ENCODE measurements around the gene CEP128. TPM values are rescaled to one million over a fixed set of nuclear protein-coding genes. Genes with fewer than 3 reads are reported as not detected.

CEP128 gene
- total RNA-seq (2014; rRNA removed; shearing (Covaris generic)), result 7.9 and 10.6 TPM in 2 replicates

GRCh38 chr14:80941241-80942185 lies at the start of gene CEP128:
Gene CEP128 (minus strand): TSS chr14:80941738.
- Histone ChIP-seq H3K4me3 (ENCODE audit: insufficient read depth, low read depth, low read length) (peak within 1 kb of the TSS; percentile 70), H3K36me3 (replicated peaks; ENCODE audit: control insufficient read depth, insufficient read depth, low read length) (no peaks in the 10 kb centered on the region), H3K27me3 (ENCODE audit: control insufficient read depth, insufficient read depth, low read length) (no peaks in the 10 kb centered on the region)
- DNase-seq, result peak; percentile 86

DNA sequence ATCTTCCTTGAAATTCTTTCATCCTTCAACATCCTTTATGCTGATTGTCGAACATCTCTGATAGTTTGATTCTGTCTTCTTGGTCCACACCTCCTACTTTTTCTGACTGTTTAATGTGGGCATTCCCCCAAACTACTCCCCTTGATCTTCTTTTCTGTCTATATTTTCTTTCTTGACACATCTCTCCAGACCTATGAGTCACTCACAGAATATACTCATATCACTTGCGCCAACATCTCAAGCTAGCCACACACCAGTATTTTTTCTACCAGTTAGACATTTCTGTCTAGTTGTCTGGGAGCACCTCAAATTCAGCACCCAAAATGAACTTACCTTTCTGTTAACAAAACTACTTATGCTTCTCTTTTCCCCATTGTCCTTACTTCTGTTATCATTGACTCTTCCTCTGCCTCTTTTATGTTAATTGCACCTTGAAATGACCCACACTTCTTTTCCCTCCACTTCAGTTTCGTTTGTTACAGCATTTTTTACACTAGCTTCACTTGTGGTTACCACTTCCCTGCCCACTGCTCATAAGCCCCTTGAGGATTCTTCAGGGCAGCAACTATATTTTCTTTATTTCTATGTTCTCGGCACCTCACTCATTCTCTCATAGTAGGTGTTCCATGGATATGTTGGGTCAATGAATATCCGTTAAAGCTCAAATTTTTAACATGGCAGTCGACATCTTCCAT lies 47.3 kb upstream of the CEP128 start:
- DNase-seq, result no peak
- H3K27me3 ChIP-seq (ENCODE audit: control insufficient read depth, insufficient read depth, low read length), result no peaks in the 10 kb centered on the region

GRCh38 chr14:80988192-80988591 lies 46.7 kb upstream of the CEP128 start:
- no peak for DNase-seq
- Histone ChIP-seq H3K36me3 (replicated peaks; ENCODE audit: control insufficient read depth, insufficient read depth, low read length) (no peaks in the 10 kb centered on the region), H3K27me3 (ENCODE audit: control insufficient read depth, insufficient read depth, low read length) (no peaks in the 10 kb centered on the region), H3K4me3 (ENCODE audit: insufficient read depth, low read depth, low read length) (no peak overlapping the region)

More for the DNA sequence above, 47.3 kb upstream of the CEP128 start:
- Histone ChIP-seq H3K4me3 (ENCODE audit: insufficient read depth, low read depth, low read length) (no peak overlapping the region), H3K36me3 (replicated peaks; ENCODE audit: control insufficient read depth, insufficient read depth, low read length) (no peaks in the 10 kb centered on the region)

GRCh38 chr14:80987235-80988032 lies 45.9 kb upstream of the CEP128 start:
- H3K4me3 ChIP-seq (ENCODE audit: insufficient read depth, low read depth, low read length), result no peak overlapping the region
- peak; percentile 66 for DNase-seq
- no peaks in the 10 kb centered on the region for H3K27me3 ChIP-seq (ENCODE audit: control insufficient read depth, insufficient read depth, low read length)
- no peaks in the 10 kb centered on the region for H3K36me3 ChIP-seq (replicated peaks; ENCODE audit: control insufficient read depth, insufficient read depth, low read length)

DNA sequence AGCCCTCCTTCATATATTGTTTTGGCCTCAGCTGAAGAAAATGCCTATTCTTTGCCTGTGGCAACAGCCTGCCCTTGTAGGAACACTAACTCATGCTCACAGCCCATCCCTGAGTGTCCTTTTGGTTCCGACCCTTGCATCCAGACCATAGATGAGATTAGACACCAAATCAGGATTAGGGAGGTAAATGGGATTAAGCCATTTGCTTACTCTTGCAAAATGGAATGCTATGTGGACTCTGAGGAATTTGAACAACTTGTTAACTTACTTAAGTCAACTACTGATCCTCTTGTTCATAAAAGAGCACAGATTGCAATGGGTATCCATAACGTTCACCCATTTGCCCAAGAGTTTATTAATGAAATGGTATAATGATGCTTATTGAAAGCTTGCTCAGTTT lies 41.2 kb upstream of the CEP128 start:
- H3K27me3 ChIP-seq (ENCODE audit: control insufficient read depth, insufficient read depth, low read length), result no peaks in the 10 kb centered on the region
- no peaks in the 10 kb centered on the region for H3K36me3 ChIP-seq (replicated peaks; ENCODE audit: control insufficient read depth, insufficient read depth, low read length)
- H3K4me3 ChIP-seq (ENCODE audit: insufficient read depth, low read depth, low read length), result no peak overlapping the region
- DNase-seq, result no peak

DNA sequence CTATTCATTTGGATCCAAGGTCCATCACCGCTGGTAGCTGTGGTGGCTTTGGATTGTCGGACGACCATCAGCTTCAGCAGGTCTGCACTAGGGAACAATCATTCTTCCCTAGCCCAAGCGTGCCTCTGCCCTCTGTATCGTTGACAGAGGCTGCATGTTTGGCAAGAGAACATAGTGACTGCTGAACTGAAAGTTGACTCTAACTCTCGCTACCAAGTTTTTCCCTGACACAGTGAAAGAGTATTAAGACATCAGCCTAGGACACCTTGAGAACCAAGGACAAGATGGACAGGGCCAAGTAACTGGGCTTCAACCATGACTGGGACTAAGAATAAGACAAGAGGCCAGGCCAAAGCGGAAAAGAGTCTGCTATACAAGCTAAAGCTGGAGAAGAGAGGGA lies 40.1 kb upstream of the CEP128 start:
- no peaks in the 10 kb centered on the region for H3K36me3 ChIP-seq (replicated peaks; ENCODE audit: control insufficient read depth, insufficient read depth, low read length)
- H3K27me3 ChIP-seq (ENCODE audit: control insufficient read depth, insufficient read depth, low read length), result no peaks in the 10 kb centered on the region
- H3K4me3 ChIP-seq (ENCODE audit: insufficient read depth, low read depth, low read length), result no peak overlapping the region
- DNase-seq, result no peak

- Histone ChIP-seq H3K36me3 (replicated peaks; ENCODE audit: control insufficient read depth, insufficient read depth, low read length) (no peaks in the 10 kb centered on the region), H3K27me3 (ENCODE audit: control insufficient read depth, insufficient read depth, low read length) (no peaks in the 10 kb centered on the region; the same call in 1 of the 2 replicates), H3K4me3 (ENCODE audit: insufficient read depth, low read depth, low read length) (no peak overlapping the region)
- no peak for DNase-seq
Measured at GRCh38 chr14:80981156-80981555, 39.6 kb upstream of the CEP128 start.

GRCh38 chr14:80979951-80980350 lies 38.4 kb upstream of the CEP128 start:
- Histone ChIP-seq H3K4me3 (ENCODE audit: insufficient read depth, low read depth, low read length) (no peak overlapping the region), H3K27me3 (ENCODE audit: control insufficient read depth, insufficient read depth, low read length) (no peaks in the 10 kb centered on the region; the same call in 1 of the 2 replicates), H3K36me3 (replicated peaks; ENCODE audit: control insufficient read depth, insufficient read depth, low read length) (no peaks in the 10 kb centered on the region)
- DNase-seq, result no peak

DNA sequence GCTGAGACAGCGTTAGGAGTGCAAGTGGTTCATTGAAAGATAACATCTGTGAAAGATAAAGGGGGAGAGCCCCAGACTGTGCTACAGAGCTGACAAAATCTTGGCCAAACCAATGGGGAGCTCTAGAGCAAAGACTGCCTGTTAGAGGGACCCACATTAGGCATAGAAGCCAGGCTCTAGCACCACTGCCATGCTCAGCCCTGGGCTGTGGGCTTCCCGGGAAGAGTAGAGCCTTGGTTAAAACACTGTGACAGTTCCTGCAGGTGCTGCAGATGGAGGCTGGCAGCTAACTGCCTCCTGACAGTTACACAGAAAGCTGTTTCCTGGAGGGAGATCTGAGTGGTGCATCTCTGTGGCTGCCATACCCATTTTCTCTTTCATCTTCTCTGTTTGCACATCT lies 36.9 kb upstream of the CEP128 start:
- Histone ChIP-seq H3K27me3 (ENCODE audit: control insufficient read depth, insufficient read depth, low read length) (no peaks in the 10 kb centered on the region; the same call in 1 of the 2 replicates), H3K36me3 (replicated peaks; ENCODE audit: control insufficient read depth, insufficient read depth, low read length) (no peaks in the 10 kb centered on the region), H3K4me3 (ENCODE audit: insufficient read depth, low read depth, low read length) (no peak overlapping the region)
- no peak for DNase-seq

GRCh38 chr14:80977221-80977620 lies 35.7 kb upstream of the CEP128 start:
- H3K4me3 ChIP-seq (ENCODE audit: insufficient read depth, low read depth, low read length), result no peak overlapping the region
- DNase-seq, result peak; percentile 48
- H3K27me3 ChIP-seq (ENCODE audit: control insufficient read depth, insufficient read depth, low read length), result no peaks in the 10 kb centered on the region; the same call in 1 of the 2 replicates
- no peaks in the 10 kb centered on the region for H3K36me3 ChIP-seq (replicated peaks; ENCODE audit: control insufficient read depth, insufficient read depth, low read length)

DNA sequence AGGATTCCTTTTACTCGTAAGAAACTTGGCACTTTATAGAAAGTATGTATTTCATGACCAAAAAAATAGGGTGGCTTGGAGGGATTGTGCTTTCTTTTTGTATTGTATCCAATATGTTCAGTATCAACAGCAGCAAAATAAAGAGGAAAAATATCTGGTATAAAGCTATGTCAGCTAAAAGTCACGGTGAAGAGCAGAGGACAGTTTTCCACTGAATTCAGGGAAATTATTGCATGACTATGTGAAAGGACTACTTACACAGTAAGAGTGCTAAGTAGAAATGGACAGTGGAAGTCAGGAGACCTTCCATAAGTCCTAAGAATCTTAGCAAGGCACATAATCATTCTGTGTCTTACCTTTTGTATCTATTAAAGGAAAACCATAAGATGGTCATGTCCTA lies 33.1 kb upstream of the CEP128 start:
- no peak overlapping the region for H3K4me3 ChIP-seq (ENCODE audit: insufficient read depth, low read depth, low read length)
- no peaks in the 10 kb centered on the region; the same call in 1 of the 2 replicates for H3K27me3 ChIP-seq (ENCODE audit: control insufficient read depth, insufficient read depth, low read length)
- no peaks in the 10 kb centered on the region for H3K36me3 ChIP-seq (replicated peaks; ENCODE audit: control insufficient read depth, insufficient read depth, low read length)
- DNase-seq, result no peak

DNA sequence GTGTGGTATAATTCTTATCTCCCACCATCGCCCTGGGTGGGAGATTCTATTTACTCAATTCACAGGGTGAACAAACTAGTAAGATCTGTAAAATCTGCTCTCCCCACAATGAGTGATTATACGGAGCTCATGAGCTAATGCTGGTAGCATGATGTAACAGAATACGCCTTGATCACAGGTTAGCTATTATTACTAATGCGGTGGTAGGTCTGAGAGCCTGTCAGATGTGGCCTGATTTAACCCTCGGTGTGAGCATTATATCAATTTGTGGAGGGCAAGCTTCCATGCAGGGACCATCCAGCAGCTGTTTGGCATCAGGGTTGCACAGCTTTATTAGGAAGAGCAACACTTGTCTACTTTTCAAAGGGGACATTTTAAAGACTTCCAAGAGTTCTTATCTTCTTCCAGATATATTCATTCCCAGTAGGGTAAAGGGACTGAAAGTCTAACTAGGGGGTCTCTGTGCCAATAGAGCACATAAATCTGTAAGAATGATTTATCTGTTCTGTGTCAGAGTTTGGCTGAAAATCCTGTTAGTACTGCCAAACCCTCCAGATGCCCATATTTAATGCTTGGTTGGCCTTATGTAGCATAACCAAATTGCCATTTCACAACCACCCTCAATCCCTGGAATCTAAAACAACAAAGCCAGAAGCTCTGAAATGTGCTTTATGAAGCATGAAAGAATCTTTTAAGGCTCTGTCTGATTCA lies 32.5 kb upstream of the CEP128 start:
- no peak for DNase-seq
- Histone ChIP-seq H3K36me3 (replicated peaks; ENCODE audit: control insufficient read depth, insufficient read depth, low read length) (no peaks in the 10 kb centered on the region), H3K4me3 (ENCODE audit: insufficient read depth, low read depth, low read length) (no peak overlapping the region), H3K27me3 (ENCODE audit: control insufficient read depth, insufficient read depth, low read length) (no peaks in the 10 kb centered on the region; the same call in 1 of the 2 replicates)

DNA sequence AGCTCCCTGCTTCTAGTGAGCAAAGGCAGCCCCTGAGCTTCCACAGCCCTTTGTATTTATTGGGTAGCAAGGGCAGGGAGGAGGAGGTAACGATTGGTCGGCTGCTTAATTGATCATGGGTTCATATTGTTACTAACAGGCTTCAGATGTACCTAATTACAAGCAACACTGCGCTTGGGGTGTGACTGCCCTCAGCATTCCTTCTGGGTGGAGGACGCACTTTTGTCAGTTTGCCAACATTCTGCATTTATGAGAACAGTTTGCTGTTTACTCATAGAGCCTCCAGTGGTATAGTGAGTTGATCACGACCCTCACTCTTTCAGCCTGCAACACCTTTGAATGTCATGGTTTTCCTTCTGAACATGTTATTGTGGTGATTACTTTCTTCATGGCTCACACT lies 23.5 kb upstream of the CEP128 start:
- Histone ChIP-seq H3K4me3 (ENCODE audit: insufficient read depth, low read depth, low read length) (no peak overlapping the region), H3K27me3 (ENCODE audit: control insufficient read depth, insufficient read depth, low read length) (no peaks in the 10 kb centered on the region)

GRCh38 chr14:80959496-80959895 lies 18.0 kb upstream of the CEP128 start:
- Histone ChIP-seq H3K36me3 (replicated peaks; ENCODE audit: control insufficient read depth, insufficient read depth, low read length) (no peaks in the 10 kb centered on the region), H3K4me3 (ENCODE audit: insufficient read depth, low read depth, low read length) (no peak overlapping the region), H3K27me3 (ENCODE audit: control insufficient read depth, insufficient read depth, low read length) (peaks cover 11% of the 10 kb centered on the region)
- no peak for DNase-seq

More for the DNA sequence above, 23.5 kb upstream of the CEP128 start:
- H3K36me3 ChIP-seq (replicated peaks; ENCODE audit: control insufficient read depth, insufficient read depth, low read length), result no peaks in the 10 kb centered on the region
- DNase-seq, result no peak
